ENCODE measurements around the gene CELSR2. TPM values are rescaled to one million over a fixed set of nuclear protein-coding genes. Genes with fewer than 3 reads are reported as not detected.

The CELSR2 gene
- polyA plus RNA-seq, 1 donor (not counting 4 experiments of a cell fraction or from before 2014, with no cell fraction given), result 7.3 TPM

DNA sequence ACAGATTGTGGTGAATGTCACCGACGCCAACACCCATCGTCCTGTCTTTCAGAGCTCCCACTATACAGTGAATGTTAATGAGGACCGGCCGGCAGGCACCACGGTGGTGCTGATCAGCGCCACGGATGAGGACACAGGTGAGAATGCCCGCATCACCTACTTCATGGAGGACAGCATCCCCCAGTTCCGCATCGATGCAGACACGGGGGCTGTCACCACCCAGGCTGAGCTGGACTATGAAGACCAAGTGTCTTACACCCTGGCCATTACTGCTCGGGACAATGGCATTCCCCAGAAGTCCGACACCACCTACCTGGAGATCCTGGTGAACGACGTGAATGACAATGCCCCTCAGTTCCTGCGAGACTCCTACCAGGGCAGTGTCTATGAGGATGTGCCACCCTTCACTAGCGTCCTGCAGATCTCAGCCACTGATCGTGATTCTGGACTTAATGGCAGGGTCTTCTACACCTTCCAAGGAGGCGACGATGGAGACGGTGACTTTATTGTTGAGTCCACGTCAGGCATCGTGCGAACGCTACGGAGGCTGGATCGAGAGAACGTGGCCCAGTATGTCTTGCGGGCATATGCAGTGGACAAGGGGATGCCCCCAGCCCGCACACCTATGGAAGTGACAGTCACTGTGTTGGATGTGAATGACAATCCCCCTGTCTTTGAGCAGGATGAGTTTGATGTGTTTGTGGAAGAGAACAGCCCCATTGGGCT lies 3.0 kb downstream of the CELSR2 start:
- Histone ChIP-seq H3K9ac (ENCODE audit: control insufficient read depth, extremely low read depth, insufficient read depth, low read length) (no peak overlapping the region), H4K20me1 (ENCODE audit: control insufficient read depth, extremely low read depth, insufficient read depth, low read length) (no peaks in the 10 kb centered on the region), H3K9me3 (ENCODE audit: control insufficient read depth, low read depth, low read length) (no peaks in the 10 kb centered on the region), H3K9me1 (ENCODE audit: control insufficient read depth, extremely low read depth, insufficient read depth, low read length) (peaks cover 6% of the 10 kb centered on the region), H3K27ac (ENCODE audit: control insufficient read depth, insufficient read depth, low read length) (no peak overlapping the region), H3K4me2 (ENCODE audit: control insufficient read depth, extremely low read depth, insufficient read depth, low read depth, low read length) (no peak overlapping the region), H3K79me2 (ENCODE audit: control insufficient read depth, insufficient read depth, low read length) (peaks cover 39% of the 10 kb centered on the region), H3K4me3 (ENCODE audit: control insufficient read depth in 2 of 3, extremely low read depth in 1 of 3, insufficient read depth in 2 of 3, low read depth in 1 of 3, low read length in 3 of 3) (no peak overlapping the region), H3K27me3 (ENCODE audit: control insufficient read depth, extremely low read depth, insufficient read depth, low read length) (no peaks in the 10 kb centered on the region), H3K36me3 (ENCODE audit: control insufficient read depth in 2 of 2, extremely low read depth in 1 of 2, insufficient read depth in 2 of 2, low read length in 2 of 2) (peaks cover 4 to 12% of the 10 kb centered on the region in 2 experiments), H3K4me1 (ENCODE audit: control insufficient read depth, extremely low read depth, insufficient read depth, low read length) (peaks cover 49% of the 10 kb centered on the region), H2AFZ (ENCODE audit: control insufficient read depth, low read length) (no peak overlapping the region)
- no peak for FAIRE-seq
- DNase-seq (ENCODE audit: low read depth, low spot score), result no peak
- TF ChIP-seq CTCF (optimal IDR thresholded peaks at IDR 0.05 in 1 of 3, IDR thresholded peaks at IDR 0.05 in 1 of 3, conservative IDR thresholded peaks at IDR 0.05 in 1 of 3; ENCODE audit: extremely low read depth in 1 of 3, insufficient read depth in 2 of 3, low read length in 3 of 3) (no peak), EZH2 (IDR thresholded peaks at IDR 0.05; ENCODE audit: low read length) (no peak)
- dilution Hi-C loops (cut with MboI; ENCODE audit: extremely low pct_ligation_motif_present, low sequenced_read_pairs), result no loop called here

DNA sequence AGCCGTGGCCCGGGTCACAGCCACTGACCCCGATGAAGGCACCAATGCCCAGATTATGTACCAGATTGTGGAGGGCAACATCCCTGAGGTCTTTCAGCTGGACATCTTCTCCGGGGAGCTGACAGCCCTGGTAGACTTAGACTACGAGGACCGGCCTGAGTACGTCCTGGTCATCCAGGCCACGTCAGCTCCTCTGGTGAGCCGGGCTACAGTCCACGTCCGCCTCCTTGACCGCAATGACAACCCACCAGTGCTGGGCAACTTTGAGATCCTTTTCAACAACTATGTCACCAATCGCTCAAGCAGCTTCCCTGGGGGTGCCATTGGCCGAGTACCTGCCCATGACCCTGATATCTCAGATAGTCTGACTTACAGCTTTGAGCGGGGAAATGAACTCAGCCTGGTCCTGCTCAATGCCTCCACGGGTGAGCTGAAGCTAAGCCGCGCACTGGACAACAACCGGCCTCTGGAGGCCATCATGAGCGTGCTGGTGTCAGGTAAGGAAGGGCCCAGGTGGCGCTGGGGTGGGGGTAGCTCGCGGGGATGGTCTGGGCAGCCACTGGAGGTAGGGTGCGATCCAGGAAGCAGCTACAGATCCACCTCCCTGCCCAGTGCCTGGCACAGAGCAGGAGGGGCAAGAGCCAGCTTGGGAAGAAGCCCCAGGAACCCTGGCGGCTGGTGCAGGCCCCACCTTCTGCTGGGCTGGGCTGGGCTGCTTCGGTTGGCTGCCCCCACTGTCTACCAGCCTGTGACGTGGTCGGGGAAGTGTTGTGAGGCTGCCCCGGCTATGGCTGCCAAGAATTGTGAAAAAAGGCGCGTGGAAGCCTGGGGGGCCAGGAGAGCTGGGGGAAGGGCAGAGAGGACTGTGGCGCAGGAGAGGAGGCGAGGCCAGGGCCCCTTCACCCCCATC lies 3.8 kb downstream of the CELSR2 start:
- Histone ChIP-seq H3K27ac (ENCODE audit: control insufficient read depth, insufficient read depth, low read length) (peak overlapping the region; percentile 76), H4K20me1 (ENCODE audit: control insufficient read depth, extremely low read depth, insufficient read depth, low read length) (no peaks in the 10 kb centered on the region), H3K9me1 (ENCODE audit: control insufficient read depth, extremely low read depth, insufficient read depth, low read length) (peaks cover 6% of the 10 kb centered on the region), H3K9me3 (ENCODE audit: control insufficient read depth, low read depth, low read length) (no peaks in the 10 kb centered on the region), H3K27me3 (ENCODE audit: control insufficient read depth, extremely low read depth, insufficient read depth, low read length) (no peaks in the 10 kb centered on the region), H3K4me3 (ENCODE audit: control insufficient read depth in 2 of 3, extremely low read depth in 1 of 3, insufficient read depth in 2 of 3, low read depth in 1 of 3, low read length in 3 of 3) (peak overlapping the region; percentile 32 to 53 (median 51)), H3K79me2 (ENCODE audit: control insufficient read depth, insufficient read depth, low read length) (peaks cover 39% of the 10 kb centered on the region), H3K4me2 (ENCODE audit: control insufficient read depth, extremely low read depth, insufficient read depth, low read depth, low read length) (peak overlapping the region; percentile 86), H3K9ac (ENCODE audit: control insufficient read depth, extremely low read depth, insufficient read depth, low read length) (peak overlapping the region; percentile 76), H2AFZ (ENCODE audit: control insufficient read depth, low read length) (peak overlapping the region; percentile 68), H3K4me1 (ENCODE audit: control insufficient read depth, extremely low read depth, insufficient read depth, low read length) (peaks cover 57% of the 10 kb centered on the region), H3K36me3 (ENCODE audit: control insufficient read depth in 2 of 2, extremely low read depth in 1 of 2, insufficient read depth in 2 of 2, low read length in 2 of 2) (peaks cover 4 to 12% of the 10 kb centered on the region in 2 experiments)
- TF ChIP-seq CTCF (optimal IDR thresholded peaks at IDR 0.05 in 1 of 3, IDR thresholded peaks at IDR 0.05 in 1 of 3, conservative IDR thresholded peaks at IDR 0.05 in 1 of 3; ENCODE audit: extremely low read depth in 1 of 3, insufficient read depth in 2 of 3, low read length in 3 of 3), result no peak
- no peak for TF ChIP-seq EZH2 (IDR thresholded peaks at IDR 0.05; ENCODE audit: low read length)
- dilution Hi-C loops (cut with MboI; ENCODE audit: extremely low pct_ligation_motif_present, low sequenced_read_pairs), result no loop called here
- DNase-seq (ENCODE audit: low read depth, low spot score), result no peak
- no peak for FAIRE-seq

Measured in keratinocyte (primary cell).